PC-3 (cell line): ENCODE data around the gene OXNAD1. TPM values are rescaled to one million over a fixed set of nuclear protein-coding genes. Genes with fewer than 3 reads are reported as not detected.

Experiments used
- ATAC-seq: fragments of 200-7000 bp; cut with Tn5 transposase; 2 replicates; pipeline ENCODE4 v1.9.1; 2020; ENCODE audit warnings: mild to moderate bottlenecking, moderate library complexity
- BruUV-seq: library from RNA; stranded (reverse); fragments of 400-500 nt; replicated peaks from 2 replicates; lab custom pipeline; 2021; lab: Mats Ljungman, UMichigan
- CTCF ChIA-PET: fragments of 300-600 bp; sonication (Branson Sonifier 250); formaldehyde crosslinking; loops from one replicate; lab custom pipeline; 2022; ENCODE audit warnings: antibody characterized with exemption; lab: Charles Lee
- POLR2A ChIA-PET: fragments of 300-600 bp; sonication (Branson Sonifier 250); formaldehyde crosslinking; loops from one replicate; lab custom pipeline; 2022; ENCODE audit warnings: antibody characterized with exemption; ENCODE audit not compliant: unreplicated experiment; lab: Charles Lee
- DNase-seq: peaks from one replicate; pipeline ENCODE4 v3.0.0-alpha.2; 2015
- H2AFZ ChIP-seq: fragments of 300-600 bp; sonication (generic); 2 replicates; pipeline ENCODE4 v1.6.0; 2016; ENCODE audit warnings: antibody characterized with exemption, low read length
- H3F3A ChIP-seq: fragments of 300-600 bp; sonication (generic); one replicate; pipeline ENCODE4 v1.6.0; 2017; ENCODE audit warnings: antibody characterized with exemption, low read length, control low read depth, mild to moderate bottlenecking; ENCODE audit not compliant: unreplicated experiment
- H3K27ac ChIP-seq: fragments of 300-600 bp; sonication (generic); 2 replicates; pipeline ENCODE4 v1.5.1; 2016; ENCODE audit warnings: mild to moderate bottlenecking, low read length
- H3K27me3 ChIP-seq: fragments of 300-600 bp; sonication (generic); 2 replicates; pipeline ENCODE4 v1.6.1; 2016; ENCODE audit warnings: low read length, mixed read lengths
- H3K36me3 ChIP-seq: fragments of 300-600 bp; sonication (generic); 2 replicates; pipeline ENCODE4 v1.6.1; 2016; ENCODE audit warnings: low read depth, mixed run types, low read length, mixed read lengths
- H3K4me1 ChIP-seq: fragments of 300-600 bp; sonication (generic); 2 replicates; pipeline ENCODE4 v1.5.1; 2016; ENCODE audit warnings: low read length; ENCODE audit not compliant: insufficient read depth
- H3K4me2 ChIP-seq: fragments of 300-600 bp; sonication (generic); 2 replicates; pipeline ENCODE4 v1.6.0; 2016; ENCODE audit warnings: low read length
- H3K4me3 ChIP-seq: fragments of 300-600 bp; sonication (generic); 2 replicates; pipeline ENCODE4 v1.5.1; 2016; ENCODE audit warnings: mild to moderate bottlenecking, low read length, mixed read lengths
- H3K79me2 ChIP-seq: fragments of 300-600 bp; sonication (generic); 2 replicates; pipeline ENCODE4 v1.6.1; 2017; ENCODE audit warnings: low read length, mixed read lengths
- H3K9ac ChIP-seq: fragments of 300-600 bp; sonication (generic); 2 replicates; pipeline ENCODE4 v1.6.0; 2016; ENCODE audit warnings: mild to moderate bottlenecking, low read length
- H3K9me2 ChIP-seq: fragments of 300-600 bp; sonication (generic); replicated peaks from 2 replicates; pipeline ENCODE4 v1.6.1; 2016; ENCODE audit warnings: mixed run types, low read length, mixed read lengths
- H3K9me3 ChIP-seq: fragments of 300-600 bp; sonication (generic); 2 replicates; pipeline ENCODE4 v1.6.1; 2016; ENCODE audit warnings: low read length, mixed read lengths
- H4K20me1 ChIP-seq: fragments of 300-600 bp; sonication (generic); 2 replicates; pipeline ENCODE4 v1.6.1; 2016; ENCODE audit warnings: low read length, mixed read lengths
- CTCF ChIP-seq: fragments of 300-600 bp; sonication (generic); conservative IDR thresholded peaks from 2 replicates; pipeline ENCODE4 v1.5.1; 2017; ENCODE audit warnings: antibody characterized with exemption, low read depth, mild to moderate bottlenecking, low read length
- EZH2 ChIP-seq: fragments of 300-600 bp; sonication (generic); IDR thresholded peaks from one replicate; pipeline ENCODE4 v1.6.1; 2017; ENCODE audit warnings: antibody characterized with exemption, mild to moderate bottlenecking, low read length; ENCODE audit not compliant: unreplicated experiment
- EZH2phosphoT487 ChIP-seq: fragments of 300-600 bp; sonication (generic); IDR thresholded peaks from 2 replicates; pipeline ENCODE4 v1.6.1; 2018; ENCODE audit warnings: mild to moderate bottlenecking, antibody characterized with exemption, low read length, borderline replicate concordance
- intact Hi-C: fragments of 100-400 bp; cut with micrococcal nuclease; formaldehyde crosslinking; loops from 2 replicates; pipeline ENCODE4 v1.9.0; 2023
- total RNA-seq: library from RNA; depleted of rRNA; stranded (reverse); fragments of >200 nt; gene quantifications from 2 replicates; pipeline ENCODE4 v1.2.3, GENCODE V29; 2014

Gene OXNAD1
- total RNA-seq, 1 experiment from 2014 or later: 20.5 TPM

- Histone ChIP-seq H3K27ac (no peak overlapping the region), H3K27me3 (no peaks in the 10 kb centered on the region), H3K4me3 (no peak overlapping the region), H3F3A (no peaks in the 10 kb centered on the region), H3K9ac (no peak overlapping the region), H3K9me3 (no peaks in the 10 kb centered on the region), H3K9me2 (no peaks in the 10 kb centered on the region), H3K79me2 (no peaks in the 10 kb centered on the region), H2AFZ (no peak overlapping the region), H3K4me2 (no peak overlapping the region), H3K4me1 (no peaks in the 10 kb centered on the region), H4K20me1 (no peaks in the 10 kb centered on the region), H3K36me3 (peaks cover 31% of the 10 kb centered on the region; the same call in 1 of the 2 replicates)
- TF ChIP-seq CTCF: no peak
- no peak for TF ChIP-seq EZH2
- no peak for TF ChIP-seq EZH2phosphoT487
- ChIA-PET CTCF (no interaction called here), POLR2A (no interaction called here)
- DNase-seq (no peak), ATAC-seq (no peak)
- BruUV-seq: no TSS peak
- intact Hi-C loops: no loop called here
These were observed 34.7 kb downstream of the OXNAD1 start for GRCh38 chr3:16299746-16300145.

GRCh38 chr3:16300307-16300706 lies 35.3 kb downstream of the OXNAD1 start:
- H3K9me2 ChIP-seq: no peaks in the 10 kb centered on the region
- no peaks in the 10 kb centered on the region for H3K79me2 ChIP-seq
- no peaks in the 10 kb centered on the region for H3K9me3 ChIP-seq
- no peak overlapping the region for H2AFZ ChIP-seq
- H3K4me2 ChIP-seq: no peak overlapping the region
- no peak overlapping the region for H3K9ac ChIP-seq
- peaks cover 28% of the 10 kb centered on the region; the same call in 1 of the 2 replicates for H3K36me3 ChIP-seq
- DNase-seq (no peak), ATAC-seq (no peak)
- ChIA-PET CTCF (no interaction called here), POLR2A (no interaction called here)
- H3K4me1 ChIP-seq: no peaks in the 10 kb centered on the region
- TF ChIP-seq CTCF (no peak), EZH2 (no peak)
- no peaks in the 10 kb centered on the region for H4K20me1 ChIP-seq
- intact Hi-C loops: no loop called here
- no TSS peak for BruUV-seq
- no peak overlapping the region for H3K27ac ChIP-seq
- H3K27me3 ChIP-seq: no peaks in the 10 kb centered on the region
- no peak overlapping the region for H3K4me3 ChIP-seq
- H3F3A ChIP-seq: no peaks in the 10 kb centered on the region

GRCh38 chr3:16300881-16301359 lies 35.9 kb downstream of the OXNAD1 start:
- H3K9ac ChIP-seq: no peak overlapping the region
- no peaks in the 10 kb centered on the region for H3K79me2 ChIP-seq
- H3K4me2 ChIP-seq: no peak overlapping the region
- no peaks in the 10 kb centered on the region for H4K20me1 ChIP-seq
- no peaks in the 10 kb centered on the region for H3F3A ChIP-seq
- H3K4me3 ChIP-seq: no peak overlapping the region
- H3K27ac ChIP-seq: no peak overlapping the region
- no peak overlapping the region for H2AFZ ChIP-seq
- no peaks in the 10 kb centered on the region for H3K27me3 ChIP-seq
- DNase-seq (no peak), ATAC-seq (no peak)
- H3K4me1 ChIP-seq: no peaks in the 10 kb centered on the region
- H3K9me3 ChIP-seq: no peaks in the 10 kb centered on the region
- H3K36me3 ChIP-seq: peaks cover 26% of the 10 kb centered on the region; the same call in 1 of the 2 replicates
- no peaks in the 10 kb centered on the region for H3K9me2 ChIP-seq
- POLR2A ChIA-PET: no interaction called here
- TF ChIP-seq EZH2 (no peak), CTCF (no peak), EZH2phosphoT487 (no peak)
- no TSS peak for BruUV-seq
- CTCF ChIA-PET: no interaction called here
- intact Hi-C loops: no loop called here
